GM12891 (cell line): ENCODE results near the gene C11orf65.

Experiments used
- DNase-seq: peaks from one replicate; pipeline ENCODE4 v3.0.0; 2011; ENCODE audit warnings: low spot score; ENCODE audit not compliant: insufficient read length
- FAIRE-seq: peaks from 2 replicates; lab custom pipeline; 2011; peaks lifted over from hg19 to GRCh38; lab: Jason Lieb, UNC
- PAX5 ChIP-seq: IDR thresholded peaks from 2 replicates; pipeline ENCODE4 v1.6.1; 2011; ENCODE audit warnings: low read length, moderate library complexity, mild to moderate bottlenecking; ENCODE audit not compliant: insufficient read depth, severe bottlenecking
- POLR2A ChIP-seq: IDR thresholded peaks from 2 replicates; pipeline ENCODE4 v1.6.1; 2011; ENCODE audit warnings: low read depth, low read length, control low read depth
- POLR2AphosphoS5 ChIP-seq: IDR thresholded peaks from 2 replicates; pipeline ENCODE4 v1.6.1; 2011; ENCODE audit warnings: low read depth, low read length, control low read depth
- POU2F2 ChIP-seq: IDR thresholded peaks from 2 replicates; pipeline ENCODE4 v1.6.1; 2011; ENCODE audit warnings: low read depth, mild to moderate bottlenecking, control low read depth, low read length, moderate library complexity
- SPI1 ChIP-seq: IDR thresholded peaks from 2 replicates; pipeline ENCODE4 v1.6.1; 2011; ENCODE audit warnings: low read depth, low read length, control low read depth
- TAF1 ChIP-seq: IDR thresholded peaks from 2 replicates; pipeline ENCODE4 v1.6.1; 2011; ENCODE audit warnings: low read depth, low read length, control low read depth

C11orf65 gene

DNA sequence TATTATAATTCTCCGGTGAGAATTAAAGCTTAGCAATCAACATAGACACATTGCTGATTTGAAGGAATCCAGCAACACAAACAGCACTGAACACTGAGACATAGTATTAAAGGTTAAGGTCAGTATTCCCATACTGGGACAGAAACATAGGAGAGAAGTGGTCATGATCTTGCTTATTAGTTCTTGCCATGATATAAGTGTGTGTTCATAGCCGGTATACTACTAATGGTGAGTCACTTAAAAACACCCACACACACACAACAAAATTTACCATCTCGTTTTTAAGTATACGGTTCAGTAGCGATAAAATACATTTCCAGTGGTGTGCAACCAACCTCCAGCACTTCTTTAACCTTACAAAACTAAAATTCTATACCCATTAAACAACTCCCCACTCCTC is 96.3 kb downstream of the C11orf65 start:
- FAIRE-seq (no peak), DNase-seq (no peak)
- TF ChIP-seq TAF1 (no peak), POLR2AphosphoS5 (no peak), POLR2A (no peak), SPI1 (no peak), PAX5 (no peak), POU2F2 (no peak)

DNA sequence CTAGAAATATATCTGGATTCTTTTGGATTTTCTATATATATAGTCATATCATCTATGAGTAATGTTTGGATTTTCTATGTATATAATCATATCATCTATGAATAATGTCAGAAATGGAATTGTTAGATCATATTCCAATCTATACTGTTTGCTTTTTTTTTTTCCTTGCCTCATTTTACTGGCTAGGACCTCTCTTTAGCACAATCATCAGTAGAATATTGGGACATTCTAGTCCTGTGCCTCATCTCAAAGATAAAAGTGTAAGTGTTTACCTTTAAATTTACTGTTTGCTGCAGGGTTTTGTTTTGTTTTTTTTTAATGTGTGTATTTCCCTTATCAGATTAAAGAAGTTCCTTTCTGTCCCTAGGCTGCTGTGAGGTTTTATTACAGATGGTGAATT is 97.0 kb downstream of the C11orf65 start:
- no peak for TF ChIP-seq POU2F2
- no peak for TF ChIP-seq POLR2A
- TF ChIP-seq POLR2AphosphoS5, result no peak
- TF ChIP-seq TAF1, result no peak
- no peak for TF ChIP-seq PAX5
- FAIRE-seq, result no peak
- no peak for DNase-seq

DNA sequence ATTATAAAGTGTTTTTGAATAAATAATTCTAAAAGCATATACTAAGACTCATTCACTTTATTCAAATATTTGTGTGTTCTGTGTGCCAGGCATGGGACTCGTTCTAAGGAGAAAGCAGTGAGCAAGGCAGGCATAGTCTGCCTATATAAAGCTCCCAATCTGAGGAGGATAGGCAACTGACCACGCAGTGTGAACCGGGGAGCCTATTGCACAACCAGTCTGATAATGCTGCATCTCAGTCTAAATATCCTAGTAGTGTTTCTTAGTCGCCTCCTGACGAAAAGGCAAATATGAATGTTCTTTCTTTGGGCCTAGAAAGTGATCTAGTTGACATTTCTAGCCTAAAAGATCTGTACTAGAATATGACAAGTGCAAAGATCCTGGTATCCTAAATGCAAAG is 98.3 kb downstream of the C11orf65 start:
- DNase-seq (no peak), FAIRE-seq (no peak)
- no peak for TF ChIP-seq POLR2AphosphoS5

DNA sequence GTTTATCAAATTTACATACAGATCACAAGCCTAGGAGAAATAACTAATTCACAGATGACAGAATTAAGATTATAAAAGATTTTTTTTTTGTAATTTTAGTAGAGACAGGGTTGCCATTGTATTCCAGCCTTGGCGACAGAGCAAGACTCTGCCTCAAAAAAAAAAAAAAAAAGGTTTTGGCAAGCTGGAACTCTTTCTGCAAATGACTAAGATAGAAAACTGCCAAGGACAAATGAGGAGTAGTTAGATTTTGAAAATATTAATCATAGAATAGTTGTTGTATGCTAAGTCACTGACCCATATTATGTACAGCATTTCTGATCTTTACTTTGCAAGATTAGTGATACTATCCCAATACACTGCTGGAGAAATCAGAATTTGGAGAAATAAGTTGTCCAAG is 99.2 kb downstream of the C11orf65 start:
- TF ChIP-seq SPI1 (no peak), POLR2A (no peak), POLR2AphosphoS5 (no peak), PAX5 (no peak), TAF1 (no peak), POU2F2 (no peak)
- DNase-seq (no peak), FAIRE-seq (no peak)

DNA sequence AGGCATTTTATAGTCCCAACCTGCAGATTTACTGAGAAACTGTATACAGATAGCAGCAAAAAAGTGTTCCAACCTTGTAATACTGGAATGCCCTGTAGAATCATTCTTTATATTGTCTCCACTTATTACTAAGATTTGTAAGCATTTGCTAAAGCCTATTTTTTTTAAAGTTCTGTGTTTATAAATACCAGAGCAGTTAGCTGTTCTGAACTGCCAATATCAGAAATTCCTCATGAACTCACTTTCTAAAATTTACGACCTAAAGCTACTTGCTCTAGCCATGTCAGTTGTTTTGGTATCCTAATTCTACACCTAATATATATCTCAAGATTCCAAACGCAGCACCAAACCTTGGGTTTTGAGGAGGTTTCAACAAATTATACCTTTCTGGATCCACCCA is 103.2 kb downstream of the C11orf65 start:
- FAIRE-seq, result no peak
- TF ChIP-seq PAX5 (no peak), POU2F2 (no peak), POLR2A (no peak)
- DNase-seq, result no peak

DNA sequence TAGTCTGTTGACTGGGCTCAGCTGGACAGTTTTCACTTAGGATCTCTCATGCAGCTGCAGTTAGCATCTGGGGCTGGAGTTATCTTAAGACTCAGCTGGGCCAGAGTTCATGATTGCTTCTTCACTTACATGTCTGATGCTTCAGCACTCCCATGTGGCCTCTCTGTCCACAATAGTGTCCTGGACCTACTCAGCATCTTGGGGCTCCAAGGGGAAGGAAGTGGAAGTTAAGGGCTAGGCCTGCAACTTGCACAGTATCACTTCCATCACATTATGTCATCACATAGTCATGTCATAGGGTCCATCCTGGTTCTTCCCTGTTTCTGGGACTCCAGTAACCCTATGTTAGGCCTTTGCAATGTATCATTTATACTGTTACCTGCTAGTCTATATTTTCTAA is 115.9 kb downstream of the C11orf65 start:
- FAIRE-seq, result no peak

DNA sequence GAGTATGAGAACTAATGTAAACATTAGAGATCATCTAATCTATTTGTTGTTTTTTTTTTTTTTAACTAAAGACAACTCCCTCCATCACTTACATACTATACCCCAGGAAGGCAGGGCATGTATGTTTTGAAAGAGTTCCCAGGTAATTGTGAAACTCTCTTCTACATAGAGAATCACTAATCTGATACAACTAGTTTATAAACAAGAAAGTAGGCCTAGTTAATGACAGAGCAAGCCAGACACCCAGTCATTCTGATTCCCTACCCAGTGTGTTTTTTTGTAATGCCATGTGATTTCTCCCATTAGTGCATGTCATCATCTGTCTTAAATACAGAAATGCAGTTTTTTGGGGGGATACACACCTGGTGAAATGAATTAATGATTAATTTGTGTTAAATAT is 120.9 kb downstream of the C11orf65 start:
- FAIRE-seq (no peak), DNase-seq (no peak)
- TF ChIP-seq SPI1 (no peak), PAX5 (no peak), POLR2A (no peak), POU2F2 (no peak), POLR2AphosphoS5 (no peak), TAF1 (no peak)

More for the DNA sequence above, 115.9 kb downstream of the C11orf65 start:
- TF ChIP-seq POLR2AphosphoS5, result no peak
- TF ChIP-seq POU2F2, result no peak
- TF ChIP-seq PAX5, result no peak
- TF ChIP-seq SPI1, result no peak
- TF ChIP-seq POLR2A, result no peak
- TF ChIP-seq TAF1, result no peak
- no peak for DNase-seq

DNA sequence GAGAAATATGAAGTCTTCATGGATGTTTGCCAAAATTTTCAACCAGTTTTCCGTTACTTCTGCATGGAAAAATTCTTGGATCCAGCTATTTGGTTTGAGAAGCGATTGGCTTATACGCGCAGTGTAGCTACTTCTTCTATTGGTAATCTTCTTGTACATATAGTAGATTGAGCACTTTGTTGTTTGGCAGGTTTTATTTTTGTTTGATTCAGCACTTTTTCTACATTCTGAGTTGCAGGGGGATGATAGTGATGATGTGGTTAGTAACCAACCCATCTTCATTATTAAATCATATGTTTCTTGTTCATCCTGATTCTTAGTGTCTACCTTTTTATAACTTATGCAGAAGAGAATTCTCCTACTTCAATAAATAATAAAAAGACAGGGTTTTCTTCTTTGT is 121.6 kb downstream of the C11orf65 start:
- TF ChIP-seq POLR2AphosphoS5 (no peak), SPI1 (no peak), POU2F2 (no peak), POLR2A (no peak), TAF1 (no peak), PAX5 (no peak)
- no peak for FAIRE-seq
- no peak for DNase-seq

DNA sequence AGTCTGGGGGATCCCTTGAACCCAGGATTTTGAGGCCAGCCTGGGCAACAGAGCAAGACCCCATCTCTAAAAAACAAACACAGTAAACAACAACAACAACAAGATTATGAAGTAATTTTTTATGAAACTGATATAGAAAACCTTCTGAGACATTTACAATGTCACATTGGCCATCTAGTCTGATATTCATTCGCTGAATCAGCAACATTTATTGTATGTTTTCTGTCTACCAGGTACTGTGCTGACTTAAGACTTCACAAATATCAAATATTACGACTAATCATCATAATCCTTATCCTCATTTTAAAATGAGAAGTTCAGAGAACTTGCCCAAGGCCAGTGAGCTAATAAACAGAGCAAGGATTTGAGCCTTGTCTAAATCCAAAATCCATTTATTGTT is 123.6 kb downstream of the C11orf65 start:
- TF ChIP-seq SPI1 (no peak), POLR2A (no peak), POU2F2 (no peak), PAX5 (no peak), TAF1 (no peak), POLR2AphosphoS5 (no peak)
- DNase-seq, result no peak
- FAIRE-seq, result no peak

DNA sequence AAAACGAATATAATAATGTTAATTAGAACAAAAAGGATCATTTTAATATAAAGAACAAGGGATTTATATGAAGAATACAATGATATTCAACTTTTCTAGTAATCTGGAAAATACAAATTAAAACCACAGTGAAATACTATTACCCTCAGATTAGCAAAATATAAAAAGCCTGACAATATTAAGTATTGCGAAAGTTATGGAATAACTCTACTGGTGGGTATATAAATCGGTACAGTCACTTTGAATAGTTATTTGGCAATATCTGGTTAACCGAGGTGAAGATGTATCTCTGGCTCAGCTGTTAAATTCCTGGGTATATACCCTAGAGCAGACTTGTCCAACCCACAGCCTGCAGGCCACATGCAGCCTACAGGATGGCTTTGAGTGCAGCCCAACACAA is 125.7 kb downstream of the C11orf65 start:
- DNase-seq (no peak), FAIRE-seq (no peak)
- TF ChIP-seq POU2F2 (no peak), POLR2A (no peak), POLR2AphosphoS5 (no peak), TAF1 (no peak), SPI1 (no peak), PAX5 (no peak)

DNA sequence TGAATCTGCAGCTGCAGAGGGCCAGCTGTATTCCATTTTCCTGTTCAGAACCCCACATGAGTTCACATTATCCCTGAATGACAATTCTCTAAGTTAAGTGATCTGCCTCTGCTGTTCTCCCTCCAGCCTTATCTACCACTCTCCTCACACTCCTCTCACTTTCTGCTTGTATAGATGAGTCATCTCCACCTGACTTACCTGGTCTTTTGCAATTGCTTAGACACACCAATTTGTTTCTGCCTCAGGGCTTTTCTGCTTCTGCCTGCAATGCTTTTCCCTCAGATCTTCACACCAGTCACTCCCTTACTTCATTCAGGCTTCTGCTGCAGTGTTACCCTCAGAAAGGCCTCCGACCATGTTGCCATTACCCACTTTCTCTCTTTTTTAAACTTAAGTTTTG is 126.4 kb downstream of the C11orf65 start:
- DNase-seq (no peak), FAIRE-seq (no peak)
- TF ChIP-seq PAX5, result no peak
- no peak for TF ChIP-seq TAF1
- TF ChIP-seq POLR2A, result no peak
- no peak for TF ChIP-seq SPI1
- no peak for TF ChIP-seq POLR2AphosphoS5
- TF ChIP-seq POU2F2, result no peak
